AG04449 (cell line): Measurements from ENCODE around the gene KRTAP12-1.
"Not testable (repeated sequence)": the region's sequence is repeated elsewhere in the genome, so short reads cannot be mapped to it uniquely, and the experiment has no call there.

Experiments used
- CTCF ChIA-PET: fragments of 350-600 bp; formaldehyde crosslinking; extraction: SDS; loops from one replicate; lab custom pipeline; 2021; ENCODE audit warnings: antibody characterized with exemption; lab: Yijun Ruan, JAX
- POLR2A ChIA-PET: fragments of 400-600, 350-600 bp; formaldehyde crosslinking; extraction: SDS; loops from one replicate; lab custom pipeline; 2020; ENCODE audit warnings: antibody characterized with exemption, inconsistent platforms; lab: Yijun Ruan, JAX
- DNase-seq: peaks from one replicate; pipeline ENCODE4 v3.0.0-alpha.2; 2010; ENCODE audit warnings: low read depth, low spot score
- H3K4me3 ChIP-seq: 2 replicates; pipeline ENCODE4 v1.5.1; 2011; ENCODE audit warnings: low read depth, mild to moderate bottlenecking, control low read depth, low read length
- TF ChIP-seq, protein P1 (sequence below): IDR thresholded peaks from one replicate; pipeline ENCODE4 v1.5.1; 2011; ENCODE audit warnings: mild to moderate bottlenecking, moderate library complexity, low read length, control low read depth, inconsistent platforms; ENCODE audit not compliant: insufficient read depth; ENCODE audit errors: missing control alignments

KRTAP12-1 gene

DNA sequence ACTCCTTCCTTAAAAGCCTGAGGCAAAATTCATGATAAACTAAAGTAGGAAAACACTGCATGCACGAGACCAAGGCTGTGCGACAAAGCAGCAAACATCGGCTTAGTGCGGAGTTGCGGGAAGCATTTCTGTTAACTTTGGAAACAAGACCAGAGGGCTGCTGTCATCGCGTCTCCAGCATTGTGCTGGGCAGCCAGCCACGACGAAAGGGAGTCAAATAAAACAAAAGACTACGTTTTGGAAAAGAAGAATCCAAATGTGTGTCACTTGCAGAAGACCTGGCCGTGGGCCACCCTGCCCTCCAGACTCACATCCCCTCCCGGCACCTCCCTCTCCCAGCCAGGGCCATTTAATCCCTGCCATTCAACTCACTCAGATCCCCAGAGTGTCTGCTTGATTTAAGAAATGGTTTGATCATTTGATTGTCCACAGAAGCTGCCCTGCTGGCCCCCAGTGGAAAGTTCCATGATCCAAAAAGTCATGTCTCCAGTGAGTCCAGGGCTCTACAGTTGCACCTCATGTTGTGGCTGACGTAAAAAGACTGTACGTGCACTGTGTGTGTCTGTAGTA lies 38.1 kb downstream of the KRTAP12-1 start:
- TF ChIP-seq, protein P1, sequence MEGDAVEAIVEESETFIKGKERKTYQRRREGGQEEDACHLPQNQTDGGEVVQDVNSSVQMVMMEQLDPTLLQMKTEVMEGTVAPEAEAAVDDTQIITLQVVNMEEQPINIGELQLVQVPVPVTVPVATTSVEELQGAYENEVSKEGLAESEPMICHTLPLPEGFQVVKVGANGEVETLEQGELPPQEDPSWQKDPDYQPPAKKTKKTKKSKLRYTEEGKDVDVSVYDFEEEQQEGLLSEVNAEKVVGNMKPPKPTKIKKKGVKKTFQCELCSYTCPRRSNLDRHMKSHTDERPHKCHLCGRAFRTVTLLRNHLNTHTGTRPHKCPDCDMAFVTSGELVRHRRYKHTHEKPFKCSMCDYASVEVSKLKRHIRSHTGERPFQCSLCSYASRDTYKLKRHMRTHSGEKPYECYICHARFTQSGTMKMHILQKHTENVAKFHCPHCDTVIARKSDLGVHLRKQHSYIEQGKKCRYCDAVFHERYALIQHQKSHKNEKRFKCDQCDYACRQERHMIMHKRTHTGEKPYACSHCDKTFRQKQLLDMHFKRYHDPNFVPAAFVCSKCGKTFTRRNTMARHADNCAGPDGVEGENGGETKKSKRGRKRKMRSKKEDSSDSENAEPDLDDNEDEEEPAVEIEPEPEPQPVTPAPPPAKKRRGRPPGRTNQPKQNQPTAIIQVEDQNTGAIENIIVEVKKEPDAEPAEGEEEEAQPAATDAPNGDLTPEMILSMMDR, result no peak
- DNase-seq, result no peak
- POLR2A ChIA-PET, result no interaction called here

DNA sequence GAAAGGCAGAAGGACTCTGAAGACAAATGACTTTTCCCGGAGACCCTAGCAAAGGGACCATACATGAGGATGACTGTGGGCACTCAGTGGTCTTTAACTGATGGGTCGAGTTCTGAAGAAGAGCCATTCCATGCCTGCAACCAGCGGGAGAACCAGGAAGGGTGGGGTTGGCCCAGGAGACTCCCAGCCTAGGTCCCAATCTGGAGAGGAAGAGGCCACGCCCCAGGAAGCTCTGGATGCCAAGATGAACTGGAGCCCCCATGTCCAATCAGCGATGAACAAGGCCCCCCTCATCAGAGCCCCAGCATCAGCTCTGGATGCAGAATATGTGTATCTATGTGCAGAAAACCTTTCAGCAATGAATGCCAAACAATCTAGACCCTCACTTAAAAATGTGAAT lies 41.2 kb downstream of the KRTAP12-1 start:
- DNase-seq, result no peak
- TF ChIP-seq, protein P1, result no peak
- CTCF ChIA-PET, result no interaction called here
- POLR2A ChIA-PET, result no interaction called here
- no peak overlapping the region for H3K4me3 ChIP-seq

More for the DNA sequence above, 38.1 kb downstream of the KRTAP12-1 start:
- CTCF ChIA-PET, result no interaction called here
- H3K4me3 ChIP-seq, result no peak overlapping the region

DNA sequence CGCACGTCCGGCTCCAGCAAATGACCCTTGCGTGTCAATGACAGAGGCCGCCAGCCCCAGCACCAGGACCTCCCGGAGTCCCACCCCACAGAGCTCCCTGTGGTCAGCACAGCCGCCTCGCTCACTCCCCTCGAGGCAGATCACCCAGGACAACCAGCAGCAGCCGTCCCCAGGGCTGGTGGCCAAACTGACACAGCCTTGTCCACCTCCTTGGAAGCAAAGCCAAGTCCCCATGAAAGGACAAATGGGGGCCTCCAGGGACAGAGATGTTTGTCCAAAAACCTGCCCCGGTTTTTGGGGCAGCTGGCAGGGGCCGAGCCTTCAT lies 42.7 kb downstream of the KRTAP12-1 start:
- DNase-seq, result no peak
- ChIA-PET CTCF (no interaction called here), POLR2A (no interaction called here)
- TF ChIP-seq, protein P1, result no peak
- H3K4me3 ChIP-seq, result no peak overlapping the region

DNA sequence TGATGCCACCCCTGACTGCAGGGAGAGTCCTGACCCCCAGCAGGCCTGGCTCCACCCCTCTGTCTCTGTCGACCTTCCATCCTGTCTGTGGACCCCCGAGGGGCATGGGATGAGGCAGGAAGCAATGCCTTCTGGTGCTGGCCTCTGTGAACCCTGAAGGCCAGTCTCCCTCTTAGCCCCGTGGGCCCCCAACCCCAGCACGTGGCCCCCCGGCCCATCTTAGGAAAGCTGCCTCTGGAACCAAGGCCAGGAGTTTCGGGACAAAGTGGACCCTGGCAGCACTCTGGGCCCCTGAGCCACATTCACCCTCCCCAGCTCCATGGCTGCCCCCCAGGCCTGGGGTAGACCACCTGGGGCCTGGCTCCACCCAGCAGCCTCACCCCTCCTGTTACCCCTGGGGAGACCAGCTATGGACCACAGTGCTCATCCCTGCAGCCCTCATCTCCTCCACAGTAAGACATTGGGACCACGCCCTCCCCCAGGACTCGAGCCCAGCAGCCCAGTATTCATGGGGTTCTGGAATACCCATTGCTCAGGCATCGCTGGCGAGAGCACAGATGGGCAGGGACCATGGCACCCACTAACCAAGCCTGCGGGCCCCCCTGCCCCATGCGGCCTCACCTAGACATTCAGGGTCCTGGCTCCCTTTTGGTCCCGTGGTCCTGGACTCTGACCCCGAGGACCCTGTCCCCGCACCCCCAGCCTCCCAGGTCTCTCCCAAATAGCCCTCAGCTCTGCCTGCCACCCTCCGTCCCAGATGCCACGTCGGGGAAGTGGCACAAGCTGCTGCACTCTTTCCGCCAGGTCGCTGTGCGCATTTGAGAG lies 43.2 kb downstream of the KRTAP12-1 start:
- H3K4me3 ChIP-seq, DNase-seq, CTCF ChIA-PET, POLR2A ChIA-PET: not testable (repeated sequence)

DNA sequence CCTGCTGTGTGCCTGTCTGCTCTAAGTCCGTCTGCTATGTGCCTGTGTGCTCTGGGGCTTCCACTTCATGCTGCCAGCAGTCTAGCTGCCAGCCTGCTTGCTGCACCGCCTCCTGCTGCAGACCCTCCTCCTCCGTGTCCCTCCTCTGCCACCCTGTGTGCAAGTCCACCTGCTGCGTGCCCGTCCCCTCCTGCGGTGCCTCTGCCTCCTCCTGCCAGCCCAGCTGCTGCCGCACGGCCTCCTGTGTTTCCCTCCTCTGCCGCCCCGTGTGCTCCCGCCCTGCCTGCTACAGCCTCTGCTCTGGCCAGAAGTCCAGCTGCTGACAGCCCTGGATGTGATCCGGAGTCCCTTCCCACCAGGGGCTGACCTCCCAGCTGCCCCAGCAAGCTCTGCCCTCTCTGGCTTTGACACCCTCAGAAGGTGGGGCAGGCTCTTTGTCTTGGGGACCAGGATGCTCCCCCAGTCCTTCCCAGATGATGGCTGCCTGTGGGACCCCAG lies 44.1 kb downstream of the KRTAP12-1 start:
- CTCF ChIA-PET, H3K4me3 ChIP-seq, DNase-seq, POLR2A ChIA-PET: not testable (repeated sequence)

DNA sequence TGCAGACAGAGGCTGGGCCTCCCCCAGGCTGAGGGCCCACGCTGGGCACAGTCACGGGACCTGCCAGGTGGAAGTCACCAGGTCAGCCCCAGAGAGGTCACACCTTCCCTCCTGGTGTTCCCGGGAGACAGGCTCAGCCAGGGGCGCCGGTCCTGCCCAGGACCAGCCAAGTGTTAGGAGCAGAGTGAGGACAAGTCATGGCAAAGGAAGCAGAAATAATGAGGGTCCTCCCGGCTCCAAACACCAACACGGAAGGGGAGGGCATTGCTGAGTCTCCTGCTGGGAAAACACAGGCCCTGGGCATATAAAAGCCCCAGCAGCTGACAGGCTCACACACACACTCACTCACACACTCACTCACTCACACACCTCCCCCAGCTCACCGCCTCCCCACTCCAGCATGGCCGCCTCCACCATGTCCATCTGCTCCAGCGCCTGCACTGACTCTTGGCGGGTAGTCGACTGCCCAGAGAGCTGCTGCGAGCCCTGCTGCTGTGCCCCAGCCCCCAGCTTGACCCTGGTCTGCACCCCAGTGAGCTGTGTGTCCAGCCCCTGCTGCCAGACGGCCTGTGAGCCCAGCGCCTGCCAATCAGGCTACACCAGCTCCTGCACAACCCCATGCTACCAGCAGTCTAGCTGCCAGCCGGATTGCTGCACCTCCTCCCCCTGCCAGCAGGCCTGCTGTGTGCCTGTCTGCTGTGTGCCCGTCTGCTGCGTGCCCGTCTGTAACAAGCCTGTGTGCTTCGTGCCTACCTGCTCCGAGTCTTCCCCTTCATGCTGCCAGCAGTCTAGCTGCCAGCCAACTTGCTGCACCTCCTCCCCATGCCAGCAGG lies 44.7 kb downstream of the KRTAP12-1 start, which contains the start of gene KRTAP10-10:
TSS of gene KRTAP10-10 (plus strand) at position 339 of the 833 bp plus-strand sequence. CDS start at position 401, 62 bp downstream.
- DNase-seq, result no peak
- TF ChIP-seq, protein P1, result no peak
- H3K4me3 ChIP-seq, result no peak within 1 kb of the TSS
- CTCF ChIA-PET, result no interaction called here
- POLR2A ChIA-PET, result no interaction called here
